ENCODE data around the gene SEMA3D. TPM values are rescaled to one million over a fixed set of nuclear protein-coding genes. Genes with fewer than 3 reads are reported as not detected.

The SEMA3D gene
- not detected for total RNA-seq

GRCh38 chr7:85186521-85187241 lies at the start of gene SEMA3D:
SEMA3D (minus strand) TSS chr7:85187056; CDS start chr7:85121891, 65,165 bp downstream.
- peaks cover 0 to 9% of the 10 kb centered on the region in 2 donors for H3K27me3 Mint-ChIP-seq
- H3K36me3 Mint-ChIP-seq, result no peaks in the 10 kb centered on the region
- H3K4me3 Mint-ChIP-seq, result no peak within 1 kb of the TSS
- H3K4me1 Mint-ChIP-seq (ENCODE audit: low read depth in 2 of 2), result no peaks in the 10 kb centered on the region
- no peak for DNase-seq (ENCODE audit: low spot score)
- peaks cover 4% of the 10 kb centered on the region for H3K9me3 Mint-ChIP-seq
- no peak for ATAC-seq
- H3K27ac Mint-ChIP-seq, result no peak within 1 kb of the TSS

GRCh38 chr7:85234730-85235129 lies 47.9 kb upstream of the SEMA3D start:
- no peak overlapping the region for H3K4me3 Mint-ChIP-seq
- no peaks in the 10 kb centered on the region for H3K27me3 Mint-ChIP-seq
- DNase-seq (ENCODE audit: low spot score), result no peak
- no peak overlapping the region for H3K27ac Mint-ChIP-seq
- ATAC-seq, result no peak
- no peaks in the 10 kb centered on the region for H3K4me1 Mint-ChIP-seq (ENCODE audit: low read depth in 2 of 2)
- peaks cover 5% of the 10 kb centered on the region for H3K36me3 Mint-ChIP-seq
- peaks cover 20% of the 10 kb centered on the region for H3K9me3 Mint-ChIP-seq

- Mint-ChIP-seq H3K4me1 (ENCODE audit: low read depth in 2 of 2) (no peaks in the 10 kb centered on the region), H3K27me3 (no peaks in the 10 kb centered on the region), H3K27ac (no peak overlapping the region), H3K4me3 (no peak overlapping the region), H3K9me3 (peaks cover 11% of the 10 kb centered on the region), H3K36me3 (peaks cover 5% of the 10 kb centered on the region)
- ATAC-seq, result no peak
- no peak for DNase-seq (ENCODE audit: low spot score)
Measured at GRCh38 chr7:85232068-85232467, 45.2 kb upstream of the SEMA3D start.

- H3K4me3 Mint-ChIP-seq, result no peak overlapping the region
- H3K27me3 Mint-ChIP-seq, result no peaks in the 10 kb centered on the region
- no peaks in the 10 kb centered on the region for H3K4me1 Mint-ChIP-seq (ENCODE audit: low read depth in 2 of 2)
- peaks cover 5% of the 10 kb centered on the region for H3K36me3 Mint-ChIP-seq
- no peak for ATAC-seq
- DNase-seq (ENCODE audit: low spot score), result no peak
- H3K9me3 Mint-ChIP-seq, result peaks cover 11% of the 10 kb centered on the region
- no peak overlapping the region for H3K27ac Mint-ChIP-seq
Measured at GRCh38 chr7:85230623-85231022, 43.8 kb upstream of the SEMA3D start.

- no peak for ATAC-seq
- no peak for DNase-seq (ENCODE audit: low spot score)
- Mint-ChIP-seq H3K4me1 (ENCODE audit: low read depth in 2 of 2) (no peaks in the 10 kb centered on the region), H3K36me3 (peaks cover 5% of the 10 kb centered on the region), H3K27me3 (no peaks in the 10 kb centered on the region), H3K9me3 (peaks cover 11% of the 10 kb centered on the region), H3K27ac (no peak overlapping the region), H3K4me3 (no peak overlapping the region)
Measured at GRCh38 chr7:85229544-85229943, 42.7 kb upstream of the SEMA3D start.

GRCh38 chr7:85226361-85227085 lies 39.7 kb upstream of the SEMA3D start:
- Mint-ChIP-seq H3K36me3 (peaks cover 5% of the 10 kb centered on the region), H3K27me3 (no peaks in the 10 kb centered on the region), H3K27ac (no peak overlapping the region), H3K4me1 (ENCODE audit: low read depth in 2 of 2) (no peaks in the 10 kb centered on the region), H3K4me3 (no peak overlapping the region), H3K9me3 (peaks cover 7% of the 10 kb centered on the region)
- ATAC-seq, result no peak
- DNase-seq (ENCODE audit: low spot score), result no peak

GRCh38 chr7:85224171-85224570 lies 37.3 kb upstream of the SEMA3D start:
- DNase-seq (ENCODE audit: low spot score) (no peak), ATAC-seq (no peak)
- Mint-ChIP-seq H3K27ac (no peak overlapping the region), H3K36me3 (no peaks in the 10 kb centered on the region), H3K4me1 (ENCODE audit: low read depth in 2 of 2) (no peaks in the 10 kb centered on the region), H3K4me3 (no peak overlapping the region), H3K27me3 (no peaks in the 10 kb centered on the region), H3K9me3 (peaks cover 4% of the 10 kb centered on the region)

- no peaks in the 10 kb centered on the region for H3K27me3 Mint-ChIP-seq
- H3K4me3 Mint-ChIP-seq, result no peak overlapping the region
- no peaks in the 10 kb centered on the region for H3K36me3 Mint-ChIP-seq
Measured at GRCh38 chr7:85222522-85222921, 35.7 kb upstream of the SEMA3D start.

GRCh38 chr7:85221796-85222195 lies 34.9 kb upstream of the SEMA3D start:
- H3K36me3 Mint-ChIP-seq, result no peaks in the 10 kb centered on the region
- no peak for DNase-seq (ENCODE audit: low spot score)
- H3K4me1 Mint-ChIP-seq (ENCODE audit: low read depth in 2 of 2), result no peaks in the 10 kb centered on the region

More at GRCh38 chr7:85222522-85222921, 35.7 kb upstream of the SEMA3D start:
- ATAC-seq, result no peak
- Mint-ChIP-seq H3K9me3 (peaks cover 4% of the 10 kb centered on the region), H3K27ac (no peak overlapping the region), H3K4me1 (ENCODE audit: low read depth in 2 of 2) (no peaks in the 10 kb centered on the region)
- no peak for DNase-seq (ENCODE audit: low spot score)

GRCh38 chr7:85220651-85221050 lies 33.8 kb upstream of the SEMA3D start:
- H3K4me3 Mint-ChIP-seq, result no peak overlapping the region
- no peaks in the 10 kb centered on the region for H3K4me1 Mint-ChIP-seq (ENCODE audit: low read depth in 2 of 2)
- ATAC-seq, result no peak
- no peaks in the 10 kb centered on the region for H3K36me3 Mint-ChIP-seq
- DNase-seq (ENCODE audit: low spot score), result no peak
- peaks cover 4% of the 10 kb centered on the region for H3K9me3 Mint-ChIP-seq
- H3K27ac Mint-ChIP-seq, result no peak overlapping the region
- no peaks in the 10 kb centered on the region for H3K27me3 Mint-ChIP-seq

More at GRCh38 chr7:85221796-85222195, 34.9 kb upstream of the SEMA3D start:
- Mint-ChIP-seq H3K27me3 (no peaks in the 10 kb centered on the region), H3K4me3 (no peak overlapping the region), H3K27ac (no peak overlapping the region), H3K9me3 (peaks cover 4% of the 10 kb centered on the region)
- no peak for ATAC-seq

GRCh38 chr7:85220023-85220422 lies 33.2 kb upstream of the SEMA3D start:
- ATAC-seq, result no peak
- no peak for DNase-seq (ENCODE audit: low spot score)
- H3K27me3 Mint-ChIP-seq, result no peaks in the 10 kb centered on the region
- H3K27ac Mint-ChIP-seq, result no peak overlapping the region
- H3K36me3 Mint-ChIP-seq, result no peaks in the 10 kb centered on the region
- H3K9me3 Mint-ChIP-seq, result peaks cover 4% of the 10 kb centered on the region
- no peaks in the 10 kb centered on the region for H3K4me1 Mint-ChIP-seq (ENCODE audit: low read depth in 2 of 2)
- no peak overlapping the region for H3K4me3 Mint-ChIP-seq

- ATAC-seq (no peak), DNase-seq (ENCODE audit: low spot score) (no peak)
- peaks cover 4% of the 10 kb centered on the region for H3K9me3 Mint-ChIP-seq
- H3K4me1 Mint-ChIP-seq (ENCODE audit: low read depth in 2 of 2), result no peaks in the 10 kb centered on the region
- no peaks in the 10 kb centered on the region for H3K27me3 Mint-ChIP-seq
- H3K27ac Mint-ChIP-seq, result no peak overlapping the region
- H3K4me3 Mint-ChIP-seq, result no peak overlapping the region
- no peaks in the 10 kb centered on the region for H3K36me3 Mint-ChIP-seq
Measured at GRCh38 chr7:85217085-85217484, 30.2 kb upstream of the SEMA3D start.

GRCh38 chr7:85215098-85215497 lies 28.2 kb upstream of the SEMA3D start:
- ATAC-seq (no peak), DNase-seq (ENCODE audit: low spot score) (no peak)
- Mint-ChIP-seq H3K27me3 (no peaks in the 10 kb centered on the region), H3K4me3 (no peak overlapping the region), H3K27ac (no peak overlapping the region), H3K36me3 (no peaks in the 10 kb centered on the region), H3K4me1 (ENCODE audit: low read depth in 2 of 2) (no peaks in the 10 kb centered on the region), H3K9me3 (no peaks in the 10 kb centered on the region)

GRCh38 chr7:85213500-85213899 lies 26.6 kb upstream of the SEMA3D start:
- H3K9me3 Mint-ChIP-seq, result peaks cover 5% of the 10 kb centered on the region
- no peak overlapping the region for H3K4me3 Mint-ChIP-seq
- DNase-seq (ENCODE audit: low spot score), result no peak
- no peaks in the 10 kb centered on the region for H3K4me1 Mint-ChIP-seq (ENCODE audit: low read depth in 2 of 2)
- H3K36me3 Mint-ChIP-seq, result no peaks in the 10 kb centered on the region
- no peak overlapping the region for H3K27ac Mint-ChIP-seq
- no peak for ATAC-seq
- no peaks in the 10 kb centered on the region for H3K27me3 Mint-ChIP-seq
